Activated CD4-positive, CD25-positive, alpha-beta regulatory T cell treated with anti-CD3 and anti-CD28 coated beads, Interleukin-2, amount 50 U/mL, for 24 hours (primary cell): ENCODE data around the gene CDK5RAP1.

Experiments
- ATAC-seq, 2 donors: fragments of 150-1000 bp; cut with Tn5 transposase; one replicate each; pipeline ENCODE4 v1.10.0; 2021; ENCODE audit warnings: mild to moderate bottlenecking in 1 of 2, moderate library complexity in 1 of 2

CDK5RAP1 gene

DNA sequence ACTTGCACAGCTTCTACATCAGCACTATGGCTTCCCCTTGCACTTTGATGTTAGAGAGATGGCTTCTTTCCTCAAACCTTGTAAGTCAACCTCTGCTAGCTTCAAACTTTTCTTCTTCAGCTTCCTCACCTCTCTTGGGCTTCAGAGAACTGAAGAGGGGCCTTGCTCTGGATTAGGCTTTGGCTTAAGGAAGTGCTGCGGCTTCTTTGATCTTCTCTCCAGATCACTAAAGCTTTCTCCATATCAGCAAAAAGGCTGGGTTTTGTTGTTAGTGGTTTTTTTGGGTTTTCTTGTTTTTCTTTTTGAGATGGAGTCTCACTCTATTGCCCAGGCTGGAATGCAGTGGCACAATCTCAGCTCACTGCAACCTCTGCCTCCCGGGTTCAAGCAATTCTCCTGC, 24.0 kb downstream of the CDK5RAP1 start:
- ATAC-seq: no peak

DNA sequence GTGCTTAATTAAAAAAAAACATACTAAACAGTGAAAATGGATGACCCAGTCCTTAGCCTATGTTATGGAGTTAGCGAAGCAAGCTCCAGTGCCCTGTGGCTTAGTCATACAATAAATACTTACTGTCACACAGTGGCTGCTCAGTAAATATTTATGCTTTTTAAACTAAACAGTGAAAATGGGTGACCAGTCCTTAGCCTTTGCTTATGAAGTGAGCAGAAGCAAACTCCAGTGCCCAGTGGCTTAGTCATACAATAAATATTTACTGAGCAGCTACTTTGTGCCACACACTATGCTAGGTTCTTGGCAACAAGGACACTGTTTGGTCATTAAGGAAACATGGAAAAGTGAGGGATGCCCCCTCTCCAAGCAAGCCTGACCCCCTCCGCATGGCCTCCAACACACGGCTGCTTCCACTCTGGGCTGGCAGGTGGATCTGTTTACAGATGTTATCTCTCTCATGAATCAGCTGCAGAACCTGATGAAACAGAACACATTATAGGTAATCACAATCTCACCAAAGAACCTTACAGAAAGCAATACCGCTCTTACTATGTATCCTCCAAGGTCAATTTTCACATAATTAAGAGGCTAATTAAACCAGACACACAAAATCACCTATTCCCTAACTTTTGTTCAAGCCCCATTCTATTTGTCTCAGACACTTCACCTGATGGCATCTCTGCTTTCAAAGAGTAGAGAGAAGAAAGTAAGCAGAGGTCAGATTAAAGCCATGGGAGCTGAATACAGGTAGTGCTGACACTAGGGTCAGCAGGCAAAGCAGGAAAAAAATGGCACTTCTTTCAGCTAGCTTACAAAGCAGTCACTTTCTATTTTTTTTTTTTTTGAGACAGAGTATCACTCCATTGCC, 27.3 kb downstream of the CDK5RAP1 start:
- ATAC-seq: no peak

- no peak for ATAC-seq
These were observed 28.3 kb downstream of the CDK5RAP1 start for GRCh38 chr20:33372993-33373441.

GRCh38 chr20:33370291-33370690, 31.0 kb downstream of the CDK5RAP1 start:
- ATAC-seq: peak; percentile 52 to 54

GRCh38 chr20:33362898-33363297, 38.4 kb downstream of the CDK5RAP1 start:
- ATAC-seq: no peak

DNA sequence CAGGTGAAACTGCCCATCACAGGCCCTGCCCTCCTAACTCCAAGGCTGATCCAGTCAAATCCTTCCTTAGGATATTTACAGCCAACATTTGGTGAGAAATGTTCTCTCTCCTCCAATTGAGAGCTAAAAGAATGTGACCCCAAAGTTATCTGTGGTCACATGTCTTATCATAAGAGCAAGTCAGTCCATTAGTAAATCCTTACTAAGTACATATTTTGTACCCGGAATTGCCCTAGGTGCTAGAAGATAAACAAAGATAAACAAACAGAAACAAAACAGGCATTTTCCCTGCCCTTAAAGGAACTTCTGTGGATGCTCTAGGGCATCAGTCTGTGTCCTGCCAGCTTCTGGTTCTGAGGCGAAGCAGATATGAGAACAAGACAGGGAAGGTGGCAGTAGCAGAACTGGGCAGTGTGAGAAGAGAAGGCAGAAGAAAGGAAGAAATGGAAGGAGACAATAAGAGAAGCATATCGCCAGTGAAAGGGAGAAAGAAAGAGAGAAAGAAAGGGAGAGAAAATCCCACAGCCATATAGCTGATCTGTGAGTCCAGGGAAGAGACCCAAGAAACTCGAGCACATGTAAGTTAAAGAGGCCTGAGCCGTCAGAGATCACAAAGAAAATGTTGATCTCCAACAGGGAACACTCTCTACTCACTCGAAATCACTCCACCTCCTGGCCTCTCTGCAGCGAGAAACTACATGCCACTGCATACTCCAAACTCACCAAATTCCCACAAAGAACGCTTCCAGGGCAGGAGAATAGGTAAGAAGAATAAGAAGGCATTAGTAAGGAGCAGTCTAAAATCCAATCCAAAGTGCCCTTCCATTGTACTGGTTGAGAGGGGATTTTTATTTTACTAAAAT, 41.7 kb downstream of the CDK5RAP1 start:
- ATAC-seq: no peak

DNA sequence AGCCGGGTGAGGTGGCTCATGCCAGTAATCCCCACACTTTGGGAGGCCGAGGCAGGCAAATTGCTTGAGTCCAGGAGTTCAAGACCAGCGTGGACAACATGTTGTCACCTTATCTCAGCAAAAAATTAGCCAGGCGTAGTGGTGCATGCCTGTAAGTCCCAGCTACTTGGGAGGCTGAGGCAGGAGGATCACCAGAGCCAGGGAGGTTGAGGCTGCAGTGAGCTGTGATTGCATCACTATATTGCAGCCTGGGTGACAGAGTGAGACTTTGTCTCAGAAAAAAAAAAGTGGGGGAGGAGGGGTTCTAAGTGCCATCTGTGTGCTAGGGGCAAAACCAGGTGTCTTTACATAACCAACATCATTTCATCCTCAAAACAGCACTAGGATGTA, 48.3 kb downstream of the CDK5RAP1 start:
- ATAC-seq: no peak

DNA sequence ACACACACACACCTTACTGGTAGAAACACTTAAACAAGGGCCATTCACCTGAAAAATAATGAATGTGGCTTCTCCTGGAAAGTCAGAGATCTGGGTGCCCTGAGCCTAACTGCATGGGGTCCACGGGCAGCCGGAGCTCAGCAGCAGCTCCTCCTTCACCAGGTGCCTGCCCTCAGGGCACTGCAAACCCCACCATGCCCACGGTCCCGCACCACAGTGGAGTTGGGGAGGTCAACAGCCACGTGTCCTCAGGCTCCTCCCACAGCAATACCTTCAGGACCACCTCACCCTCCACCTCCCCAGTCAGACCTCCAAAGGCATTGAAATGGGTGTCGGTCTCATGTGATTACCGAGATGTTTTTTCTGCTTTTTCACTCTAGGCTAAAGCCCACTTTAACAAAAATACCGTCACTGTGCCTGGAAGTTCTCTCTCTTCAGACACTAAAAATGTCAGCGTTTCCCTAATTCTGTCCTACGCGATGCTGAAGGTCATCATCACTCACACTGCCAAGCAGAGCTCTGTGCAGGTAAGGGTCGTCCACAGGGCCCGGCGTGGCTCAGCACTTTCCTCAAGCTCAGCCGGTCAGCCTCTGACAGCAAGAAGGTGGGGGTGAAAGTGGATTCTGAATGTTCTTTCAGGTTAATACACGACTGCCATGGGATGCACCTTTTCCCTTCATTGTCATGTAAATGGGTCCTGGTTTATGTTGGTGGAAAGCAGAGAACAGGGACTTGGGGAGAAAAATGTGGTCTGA, 48.9 kb downstream of the CDK5RAP1 start:
- ATAC-seq: no peak

GRCh38 chr20:33351696-33352095, 49.6 kb downstream of the CDK5RAP1 start:
- ATAC-seq: no peak

DNA sequence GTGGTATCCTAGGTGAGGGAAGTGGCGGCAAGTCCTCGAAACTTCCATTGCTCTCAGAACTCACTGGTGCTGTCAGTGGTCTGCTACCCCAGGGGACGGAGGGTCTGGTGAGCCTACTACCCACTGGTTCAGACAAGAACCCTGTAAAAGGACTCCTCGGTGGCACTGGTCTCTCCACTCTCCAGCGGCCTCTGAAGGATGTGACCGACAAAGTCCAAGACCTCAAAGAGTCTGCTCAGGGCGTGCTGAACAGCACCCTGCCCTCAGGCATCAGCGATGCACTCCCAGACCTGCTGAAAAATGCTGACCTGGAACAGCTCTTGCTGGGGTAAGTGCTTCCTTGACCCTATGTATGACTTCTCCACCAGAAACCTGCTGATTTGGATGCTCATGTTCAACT, 51.8 kb downstream of the CDK5RAP1 start:
- ATAC-seq: no peak

DNA sequence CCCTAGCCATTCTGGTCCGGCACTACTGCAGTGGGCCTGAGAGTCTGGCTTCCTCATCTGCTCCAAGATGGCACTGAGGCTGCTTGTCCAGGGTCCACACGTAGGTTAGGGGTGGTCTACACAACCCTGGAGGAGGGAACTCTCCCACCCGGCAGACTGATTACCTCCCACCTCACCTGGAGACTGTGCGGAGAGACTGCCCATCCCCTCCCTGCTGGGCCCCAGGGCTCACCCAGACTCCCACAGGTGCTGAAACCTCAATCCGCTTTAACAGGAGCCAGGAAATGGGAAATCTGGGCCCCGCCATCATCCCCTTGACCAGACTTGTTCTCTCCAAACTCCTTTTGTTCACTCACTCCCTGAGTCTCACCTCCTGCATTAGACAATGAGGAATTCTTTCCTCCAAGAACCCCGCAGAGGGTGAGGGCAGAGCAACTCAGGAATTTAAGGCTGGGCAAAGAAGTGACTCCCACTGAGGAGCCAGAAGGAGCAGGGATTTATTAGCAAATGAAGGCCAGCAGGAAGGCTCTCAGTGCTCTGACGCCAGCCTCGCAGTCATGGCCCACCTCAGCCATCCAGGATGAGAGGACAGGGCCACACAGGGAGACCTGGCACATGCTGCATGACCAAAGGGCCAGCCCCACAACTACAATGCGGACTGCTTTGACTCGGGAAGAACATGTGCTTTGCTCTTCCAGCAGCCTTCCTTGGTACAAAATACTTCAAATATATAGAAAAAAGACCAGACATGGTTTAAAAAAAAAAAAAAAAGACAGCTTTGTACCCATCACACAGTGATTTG, 53.0 kb downstream of the CDK5RAP1 start:
- no peak for ATAC-seq

DNA sequence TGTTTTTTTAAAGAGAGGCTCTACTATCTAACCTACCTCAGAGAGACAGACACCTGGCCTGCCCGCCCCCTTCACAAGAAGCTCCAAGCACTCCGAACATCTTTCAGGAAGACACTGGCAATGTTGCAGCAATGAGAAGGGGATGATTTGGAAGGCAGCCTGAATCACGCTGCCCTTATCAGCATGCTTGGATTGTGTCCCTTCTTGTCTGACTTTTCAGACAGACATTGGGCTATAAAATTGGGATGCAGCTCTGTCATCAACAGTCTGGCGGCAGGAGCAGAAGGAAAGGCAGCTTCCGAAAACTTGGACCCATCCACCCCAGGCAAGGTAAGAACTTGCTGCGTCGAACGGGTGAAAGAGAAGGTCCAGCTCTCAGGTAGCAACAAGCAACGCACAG, 56.0 kb downstream of the CDK5RAP1 start:
- no peak for ATAC-seq

DNA sequence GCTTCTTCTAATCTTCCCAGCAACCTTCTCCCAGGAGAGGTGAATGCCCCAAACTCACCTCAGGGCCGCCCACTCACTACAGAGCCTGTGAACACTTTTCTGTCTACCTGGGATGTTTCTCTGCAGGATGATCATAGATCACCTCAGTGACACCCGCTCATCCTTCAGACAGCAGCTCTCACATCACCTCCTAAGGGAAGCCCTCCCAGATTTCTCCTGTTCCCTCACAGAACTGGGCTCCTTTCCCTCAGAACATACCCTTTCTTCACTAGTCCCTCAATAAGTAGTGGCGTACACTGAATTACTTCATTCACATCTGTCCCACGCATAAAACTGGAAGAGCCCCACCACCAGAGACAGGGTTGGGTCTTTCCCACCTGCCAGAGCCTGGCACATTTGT, 57.8 kb downstream of the CDK5RAP1 start:
- no peak for ATAC-seq

GRCh38 chr20:33339515-33340058, 61.7 kb downstream of the CDK5RAP1 start:
- no peak for ATAC-seq

- no peak for ATAC-seq
These were observed 62.7 kb downstream of the CDK5RAP1 start for GRCh38 chr20:33338467-33339258.

DNA sequence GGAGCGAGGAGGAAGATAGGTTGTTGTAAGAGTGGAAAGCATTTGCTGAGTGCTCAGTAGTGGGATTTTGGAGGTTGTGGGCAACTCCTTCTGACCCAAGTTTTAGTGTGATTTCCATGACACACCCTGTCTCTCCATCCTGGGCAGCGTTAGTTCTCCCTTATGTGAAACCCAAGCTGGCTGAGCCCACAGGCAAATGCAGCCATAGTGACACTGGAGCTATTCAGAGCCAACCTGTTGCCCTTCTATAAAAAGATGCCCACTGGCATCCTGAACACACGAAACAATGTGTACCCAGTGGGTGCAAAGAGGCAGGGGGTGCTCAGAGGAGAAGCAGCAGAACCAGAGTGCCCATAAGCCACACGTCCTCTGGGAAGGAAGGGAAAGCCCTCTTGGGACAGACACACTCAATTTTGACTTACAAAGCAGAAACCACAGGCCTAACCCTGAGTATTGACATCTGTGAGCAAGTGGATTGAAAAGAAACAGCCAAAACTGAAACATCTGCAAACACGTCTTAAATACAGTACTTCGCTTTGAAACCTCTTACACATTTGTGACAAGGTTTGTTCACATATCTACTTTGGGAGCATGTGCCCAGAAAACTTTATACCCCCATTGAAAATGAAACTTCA, 63.7 kb downstream of the CDK5RAP1 start:
- ATAC-seq: no peak

DNA sequence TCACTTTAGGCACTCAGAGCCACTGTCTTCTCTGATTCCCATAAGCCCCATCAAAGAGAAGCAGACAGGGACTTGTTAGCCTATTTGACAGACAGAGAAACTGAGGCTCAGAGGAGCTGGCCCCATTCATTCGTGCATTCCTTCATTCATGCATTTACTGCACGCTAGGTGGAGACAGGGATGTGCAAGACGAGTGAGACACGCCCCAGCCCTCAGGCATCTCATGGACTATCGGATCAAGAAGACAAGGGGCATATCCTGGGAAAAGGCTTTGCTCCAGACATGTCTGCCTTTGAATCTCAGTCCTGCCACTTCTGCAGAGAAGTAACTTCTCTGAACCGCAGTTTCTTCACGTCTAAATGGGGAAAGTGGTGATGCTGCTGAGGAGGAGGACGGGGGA, 64.2 kb downstream of the CDK5RAP1 start:
- no peak for ATAC-seq

GRCh38 chr20:33336375-33336774, 64.9 kb downstream of the CDK5RAP1 start:
- no peak for ATAC-seq

DNA sequence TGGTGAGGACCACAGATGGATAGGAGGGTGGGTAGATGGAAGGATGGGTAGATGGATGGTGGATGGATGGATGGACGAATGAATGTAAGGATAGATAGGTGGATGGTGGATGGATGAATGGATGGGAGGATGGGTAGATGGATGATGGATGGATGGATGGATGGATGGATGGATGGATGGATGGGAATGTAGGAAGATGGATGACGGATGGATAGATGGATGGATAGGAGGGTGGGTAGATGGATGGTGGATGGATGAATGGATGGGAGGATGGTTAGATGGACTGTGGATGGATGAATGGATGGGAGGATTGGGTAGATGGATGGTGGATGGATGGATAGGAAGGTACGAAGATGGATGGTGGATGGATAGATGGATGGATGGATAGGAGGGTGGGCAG, 67.2 kb downstream of the CDK5RAP1 start:
- no peak for ATAC-seq

GRCh38 chr20:33333616-33334015, 67.7 kb downstream of the CDK5RAP1 start:
- no peak for ATAC-seq
